Ishikawa (cell line): Measurements from ENCODE around the gene MAP1B.

Experiments
- CEBPB ChIP-seq: IDR thresholded peaks from 2 replicates; pipeline ENCODE4 v1.6.1; 2012
- CREB1 ChIP-seq: IDR thresholded peaks from 2 replicates; pipeline ENCODE4 v1.6.1; 2012; ENCODE audit warnings: low read depth
- RAD21 ChIP-seq: IDR thresholded peaks from 2 replicates; pipeline ENCODE4 v1.6.1; 2012; ENCODE audit warnings: low read depth
- USF1 ChIP-seq: IDR thresholded peaks from 2 replicates; pipeline ENCODE4 v1.6.1; 2012

GRCh38 chr5:72084876-72085275 is 22.4 kb upstream of the MAP1B start:
- TF ChIP-seq CREB1 (no peak), CEBPB (no peak), USF1 (no peak), RAD21 (no peak)
